ENCODE measurements around the gene AP3B1. TPM values are rescaled to one million over a fixed set of nuclear protein-coding genes. Genes with fewer than 3 reads are reported as not detected.

Gene AP3B1
- total RNA-seq, 2 donors from 2014 or later: 53.4 to 74.0 TPM

DNA sequence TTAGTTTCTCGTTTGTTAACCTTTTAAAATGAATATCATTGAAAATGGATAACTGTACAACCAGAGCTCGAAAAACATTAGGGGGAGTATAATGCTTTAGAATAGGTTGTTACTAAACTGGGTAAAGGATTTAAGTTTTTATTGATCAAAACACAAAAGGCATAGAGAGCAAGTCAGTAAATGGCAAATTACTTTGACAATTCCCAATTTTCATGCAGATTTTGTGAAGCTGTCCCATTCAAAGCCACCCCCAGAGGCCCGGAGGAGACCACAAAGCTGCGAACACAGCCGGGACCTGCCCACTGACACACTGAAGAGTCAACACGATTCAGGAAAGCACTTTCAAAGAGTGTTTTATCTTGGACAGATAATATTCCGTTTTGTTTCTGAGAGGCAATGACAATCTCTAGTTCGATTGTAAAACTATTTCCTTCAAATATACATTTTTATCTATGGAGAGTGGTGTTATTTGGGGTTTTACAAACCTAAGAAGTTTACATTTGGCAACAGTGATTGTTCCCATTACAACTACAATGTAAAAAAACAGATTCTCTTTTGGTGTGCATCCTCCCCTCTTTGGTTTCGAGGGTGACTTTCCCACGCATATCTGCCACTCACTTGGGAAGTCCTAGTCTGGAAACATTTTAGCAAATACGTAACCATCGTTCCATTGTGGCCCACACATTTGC lies 335.7 kb downstream of the AP3B1 start:
- peaks cover 29% of the 10 kb centered on the region for H3K4me1 Mint-ChIP-seq
- peak overlapping the region; percentile 50 for H3K4me3 Mint-ChIP-seq
- no peaks in the 10 kb centered on the region for H3K36me3 Mint-ChIP-seq (ENCODE audit: low read depth)
- H3K9me3 Mint-ChIP-seq: no peaks in the 10 kb centered on the region
- no peak for TF ChIP-seq CTCF (conservative IDR thresholded peaks at IDR 0.05)
- Histone ChIP-seq H3K27me3 (ENCODE audit: control insufficient read depth, insufficient read depth, low read length, poor library complexity, severe bottlenecking) (peaks cover 78% of the 10 kb centered on the region), H3K9me3 (ENCODE audit: control insufficient read depth, low read length) (no peaks in the 10 kb centered on the region), H3K4me1 (ENCODE audit: control insufficient read depth, insufficient read depth, low read length) (no peaks in the 10 kb centered on the region), H3K36me3 (ENCODE audit: control insufficient read depth, insufficient read depth, low read length) (no peaks in the 10 kb centered on the region), H3K27ac (ENCODE audit: low read depth, low read length) (no peak overlapping the region), H3K4me3 (ENCODE audit: low read length) (peak overlapping the region; percentile 67), H3K9ac (ENCODE audit: extremely low read depth, low read length, poor library complexity, severe bottlenecking) (no peak overlapping the region)
- no peak overlapping the region for H3K27ac Mint-ChIP-seq
- 8 to 10% methylated on average over 6 to 11 of the region's 12 CpGs for WGBS, 2 experiments (ENCODE audit: insufficient coverage in 1 of 2, insufficient read length in 1 of 2)
- DNase-seq: peak; percentile 80
- peaks cover 82% of the 10 kb centered on the region for H3K27me3 Mint-ChIP-seq (ENCODE audit: insufficient read depth)

DNA sequence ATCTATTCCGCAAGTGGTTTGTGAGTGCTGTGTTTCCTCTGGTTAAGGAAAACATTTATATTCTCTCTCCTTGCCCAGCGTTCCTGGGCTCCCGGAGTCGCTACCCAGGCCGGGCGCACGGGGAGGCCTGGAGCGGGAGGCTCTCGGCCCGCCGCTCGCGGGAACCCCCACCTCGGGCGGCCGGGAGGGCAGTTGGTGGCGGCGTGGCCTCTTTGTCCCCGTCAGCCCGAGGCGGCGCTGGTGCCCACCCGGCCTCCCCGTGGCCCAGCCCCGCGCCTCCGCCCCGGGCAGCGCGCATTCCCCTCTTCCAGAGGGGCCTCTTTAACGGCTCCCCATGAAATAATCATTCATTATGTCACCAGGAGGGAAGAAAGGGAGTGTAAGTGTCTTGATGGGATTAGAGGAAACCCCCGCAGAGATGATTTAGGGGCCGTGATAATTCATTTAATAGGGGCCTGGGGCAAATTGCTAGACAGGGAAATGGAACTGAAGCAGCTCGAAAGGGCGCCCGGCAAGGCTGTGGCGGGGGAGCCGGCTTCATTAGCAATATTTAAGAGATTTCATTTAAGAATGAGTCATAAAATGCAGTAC lies 336.5 kb downstream of the AP3B1 start:
- Histone ChIP-seq H3K27ac (ENCODE audit: low read depth, low read length) (no peak overlapping the region), H3K27me3 (ENCODE audit: control insufficient read depth, insufficient read depth, low read length, poor library complexity, severe bottlenecking) (peaks cover 70% of the 10 kb centered on the region), H3K9me3 (ENCODE audit: control insufficient read depth, low read length) (no peaks in the 10 kb centered on the region), H3K4me3 (ENCODE audit: low read length) (peak overlapping the region; percentile 67), H3K9ac (ENCODE audit: extremely low read depth, low read length, poor library complexity, severe bottlenecking) (no peak overlapping the region), H3K4me1 (ENCODE audit: control insufficient read depth, insufficient read depth, low read length) (no peaks in the 10 kb centered on the region), H3K36me3 (ENCODE audit: control insufficient read depth, insufficient read depth, low read length) (no peaks in the 10 kb centered on the region)
- peaks cover 29% of the 10 kb centered on the region for H3K4me1 Mint-ChIP-seq
- WGBS, 2 experiments (ENCODE audit: insufficient coverage in 1 of 2, insufficient read length in 1 of 2): 1% methylated on average over 38 of the region's 38 CpGs; no CpG with 5 or more reads in 1 of the 2 experiments
- peak; percentile 86 for DNase-seq
- H3K27ac Mint-ChIP-seq: no peak overlapping the region
- no peaks in the 10 kb centered on the region for H3K9me3 Mint-ChIP-seq
- peak; percentile 52 for TF ChIP-seq CTCF (conservative IDR thresholded peaks at IDR 0.05)
- peaks cover 80% of the 10 kb centered on the region for H3K27me3 Mint-ChIP-seq (ENCODE audit: insufficient read depth)
- peak overlapping the region; percentile 50 for H3K4me3 Mint-ChIP-seq
- no peaks in the 10 kb centered on the region for H3K36me3 Mint-ChIP-seq (ENCODE audit: low read depth)

GRCh38 chr5:77957516-77957915 lies 337.0 kb downstream of the AP3B1 start:
- H3K4me1 Mint-ChIP-seq: peaks cover 29% of the 10 kb centered on the region
- Histone ChIP-seq H3K36me3 (ENCODE audit: control insufficient read depth, insufficient read depth, low read length) (no peaks in the 10 kb centered on the region), H3K27me3 (ENCODE audit: control insufficient read depth, insufficient read depth, low read length, poor library complexity, severe bottlenecking) (peaks cover 65% of the 10 kb centered on the region), H3K9ac (ENCODE audit: extremely low read depth, low read length, poor library complexity, severe bottlenecking) (no peak overlapping the region), H3K4me3 (ENCODE audit: low read length) (peak overlapping the region; percentile 67), H3K27ac (ENCODE audit: low read depth, low read length) (no peak overlapping the region), H3K9me3 (ENCODE audit: control insufficient read depth, low read length) (no peaks in the 10 kb centered on the region), H3K4me1 (ENCODE audit: control insufficient read depth, insufficient read depth, low read length) (no peaks in the 10 kb centered on the region)
- peaks cover 75% of the 10 kb centered on the region for H3K27me3 Mint-ChIP-seq (ENCODE audit: insufficient read depth)
- no peaks in the 10 kb centered on the region for H3K36me3 Mint-ChIP-seq (ENCODE audit: low read depth)
- H3K27ac Mint-ChIP-seq: no peak overlapping the region
- peak overlapping the region; percentile 50 for H3K4me3 Mint-ChIP-seq
- H3K9me3 Mint-ChIP-seq: no peaks in the 10 kb centered on the region
- 0 to 21% methylated on average over 1 to 20 of the region's 20 CpGs for WGBS, 2 experiments (ENCODE audit: insufficient coverage in 1 of 2, insufficient read length in 1 of 2)
- peak; percentile 78 for DNase-seq
- TF ChIP-seq CTCF (conservative IDR thresholded peaks at IDR 0.05): no peak
